Type B pancreatic cell (in vitro differentiated cells): ENCODE data around the gene CTNNB1. TPM values are rescaled to one million over a fixed set of nuclear protein-coding genes. Genes with fewer than 3 reads are reported as not detected.

ENCODE experiments used
- DNase-seq: peaks from one replicate; pipeline ENCODE4 v3.0.0; 2021; ENCODE audit warnings: mixed read lengths; ENCODE audit not compliant: unreplicated experiment; ENCODE audit errors: extremely low spot score
- H3K27ac Mint-ChIP-seq: 2 replicates; pipeline ENCODE4 v1.8.0; 2021; ENCODE audit warnings: mild to moderate bottlenecking, mixed read lengths
- H3K27me3 Mint-ChIP-seq: 2 replicates; pipeline ENCODE4 v1.8.0; 2021; ENCODE audit warnings: mixed read lengths
- H3K36me3 Mint-ChIP-seq: 2 replicates; pipeline ENCODE4 v1.8.0; 2021; ENCODE audit warnings: mixed read lengths
- H3K4me1 Mint-ChIP-seq: one replicate; pipeline ENCODE4 v1.8.0; 2021; ENCODE audit warnings: mixed read lengths; ENCODE audit not compliant: unreplicated experiment
- H3K4me3 Mint-ChIP-seq: 2 replicates; pipeline ENCODE4 v1.8.0; 2021; ENCODE audit warnings: mild to moderate bottlenecking, mixed read lengths
- H3K9me3 Mint-ChIP-seq: 2 replicates; pipeline ENCODE4 v1.8.0; 2021; ENCODE audit warnings: mixed read lengths
- total RNA-seq: library from RNA; stranded (reverse); gene quantifications from 2 replicates; pipeline ENCODE4 v1.2.1, GENCODE V29; 2021; ENCODE audit warnings: low replicate concordance
- TF ChIP-seq, protein P1 (sequence below): fragments of 200-600 bp; sonication (generic); conservative IDR thresholded peaks from 2 replicates; pipeline ENCODE4 v1.5.0; 2021; ENCODE audit warnings: antibody characterized with exemption, mild to moderate bottlenecking

Gene CTNNB1
- total RNA-seq, 1 donor from 2014 or later = 471 TPM

DNA sequence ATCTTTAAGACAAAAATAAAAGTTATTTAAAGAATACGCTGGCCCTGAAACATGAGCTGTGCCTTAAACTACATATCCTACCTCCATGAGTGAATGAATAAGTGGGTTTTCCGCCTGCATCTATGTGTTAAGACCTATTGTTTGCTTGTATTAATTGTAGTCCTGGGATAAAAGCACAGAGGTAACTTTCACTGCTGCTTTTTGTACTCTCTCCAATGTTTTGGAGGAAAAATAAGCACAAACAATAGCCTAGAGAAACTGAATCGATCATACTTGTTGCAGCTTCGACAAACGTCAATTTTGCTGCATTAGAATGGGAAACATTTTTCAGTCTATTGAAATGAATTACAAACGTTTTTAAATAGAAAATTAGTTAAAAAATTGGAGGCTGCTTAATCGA lies 1.3 kb upstream of the CTNNB1 start:
- Mint-ChIP-seq H3K4me1 (peaks cover 18% of the 10 kb centered on the region), H3K9me3 (no peaks in the 10 kb centered on the region), H3K4me3 (peak overlapping the region; percentile 92), H3K36me3 (peaks cover 4% of the 10 kb centered on the region), H3K27ac (peak overlapping the region; percentile 93), H3K27me3 (no peaks in the 10 kb centered on the region)
- no peak for DNase-seq
- TF ChIP-seq, protein P1, sequence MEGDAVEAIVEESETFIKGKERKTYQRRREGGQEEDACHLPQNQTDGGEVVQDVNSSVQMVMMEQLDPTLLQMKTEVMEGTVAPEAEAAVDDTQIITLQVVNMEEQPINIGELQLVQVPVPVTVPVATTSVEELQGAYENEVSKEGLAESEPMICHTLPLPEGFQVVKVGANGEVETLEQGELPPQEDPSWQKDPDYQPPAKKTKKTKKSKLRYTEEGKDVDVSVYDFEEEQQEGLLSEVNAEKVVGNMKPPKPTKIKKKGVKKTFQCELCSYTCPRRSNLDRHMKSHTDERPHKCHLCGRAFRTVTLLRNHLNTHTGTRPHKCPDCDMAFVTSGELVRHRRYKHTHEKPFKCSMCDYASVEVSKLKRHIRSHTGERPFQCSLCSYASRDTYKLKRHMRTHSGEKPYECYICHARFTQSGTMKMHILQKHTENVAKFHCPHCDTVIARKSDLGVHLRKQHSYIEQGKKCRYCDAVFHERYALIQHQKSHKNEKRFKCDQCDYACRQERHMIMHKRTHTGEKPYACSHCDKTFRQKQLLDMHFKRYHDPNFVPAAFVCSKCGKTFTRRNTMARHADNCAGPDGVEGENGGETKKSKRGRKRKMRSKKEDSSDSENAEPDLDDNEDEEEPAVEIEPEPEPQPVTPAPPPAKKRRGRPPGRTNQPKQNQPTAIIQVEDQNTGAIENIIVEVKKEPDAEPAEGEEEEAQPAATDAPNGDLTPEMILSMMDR = no peak

- Mint-ChIP-seq H3K27me3 (no peaks in the 10 kb centered on the region), H3K9me3 (no peaks in the 10 kb centered on the region), H3K27ac (peak overlapping the region; percentile 93), H3K4me3 (peak overlapping the region; percentile 92), H3K36me3 (peaks cover 4% of the 10 kb centered on the region), H3K4me1 (peaks cover 21% of the 10 kb centered on the region)
- TF ChIP-seq, protein P1 = no peak
- DNase-seq = no peak
Measured at GRCh38 chr3:41198526-41198925, 779 bp upstream of the CTNNB1 start.

- Mint-ChIP-seq H3K4me3 (peak overlapping the region; percentile 99), H3K27ac (peak overlapping the region; percentile 87), H3K9me3 (no peaks in the 10 kb centered on the region), H3K27me3 (no peaks in the 10 kb centered on the region), H3K4me1 (peaks cover 28% of the 10 kb centered on the region), H3K36me3 (peaks cover 4% of the 10 kb centered on the region)
- no peak for DNase-seq
- TF ChIP-seq, protein P1 = no peak
Measured at GRCh38 chr3:41199866-41200668, 762 bp downstream of the CTNNB1 start.

DNA sequence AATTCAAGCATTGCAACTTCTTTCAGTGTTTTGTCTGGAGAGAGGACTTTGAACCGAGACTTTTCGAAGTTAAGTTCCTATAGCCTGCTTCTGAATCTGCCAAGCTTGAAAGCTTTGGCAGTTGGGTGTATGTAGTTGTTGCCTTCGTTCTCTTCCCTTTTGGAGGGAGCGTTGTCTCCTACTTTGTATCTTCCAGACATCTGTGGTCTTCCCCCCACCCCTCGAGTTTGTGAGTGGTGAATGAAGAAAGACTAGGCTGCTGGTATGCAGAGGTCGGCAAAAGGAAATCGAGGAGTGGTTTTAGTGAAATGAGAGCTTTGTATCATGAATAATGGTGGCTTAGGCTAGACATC lies 1.3 kb downstream of the CTNNB1 start:
- DNase-seq = no peak
- peak overlapping the region; percentile 99 for H3K4me3 Mint-ChIP-seq
- no peaks in the 10 kb centered on the region for H3K27me3 Mint-ChIP-seq
- no peaks in the 10 kb centered on the region for H3K9me3 Mint-ChIP-seq
- TF ChIP-seq, protein P1 = no peak
- H3K27ac Mint-ChIP-seq = peak overlapping the region; percentile 87
- peaks cover 4% of the 10 kb centered on the region for H3K36me3 Mint-ChIP-seq
- peaks cover 30% of the 10 kb centered on the region for H3K4me1 Mint-ChIP-seq

DNA sequence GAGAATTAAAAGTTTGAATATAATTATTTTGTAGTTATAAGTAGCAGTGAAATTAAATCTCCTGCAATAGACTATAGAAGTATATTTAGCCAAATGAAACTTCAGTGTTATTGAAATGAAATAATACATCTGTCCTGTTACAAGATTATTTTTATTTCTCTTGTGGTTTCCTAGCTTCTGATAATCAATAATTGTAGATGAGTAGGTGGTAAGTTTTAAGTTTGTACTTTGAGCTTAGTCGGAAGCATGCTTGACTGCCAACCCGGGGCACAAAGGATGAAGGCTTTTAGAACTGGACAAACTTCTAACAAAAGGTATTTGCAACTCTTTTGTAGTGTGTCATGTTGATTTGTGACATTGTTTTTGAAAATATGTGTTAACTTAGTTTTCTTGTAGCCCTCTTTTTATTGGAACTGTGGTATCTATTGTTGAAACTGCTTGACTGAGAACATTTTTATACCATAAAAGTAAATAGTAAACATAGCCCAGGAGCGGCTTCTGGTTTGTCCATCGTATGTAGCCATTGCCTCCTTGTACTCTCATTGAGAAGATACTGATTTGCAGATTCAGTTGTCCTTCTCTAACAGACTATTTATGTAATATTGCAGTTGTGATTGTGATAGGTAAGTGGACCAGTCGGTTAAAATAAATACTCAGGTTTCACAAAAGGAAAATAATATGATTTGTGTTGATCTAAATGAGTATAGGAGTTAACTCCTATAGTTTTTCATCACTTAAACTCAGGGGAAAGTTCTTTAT lies 2.9 kb downstream of the CTNNB1 start:
- TF ChIP-seq, protein P1 = no peak
- H3K36me3 Mint-ChIP-seq = peaks cover 4% of the 10 kb centered on the region
- no peak for DNase-seq
- H3K4me1 Mint-ChIP-seq = peaks cover 45% of the 10 kb centered on the region
- H3K27ac Mint-ChIP-seq = peak overlapping the region; percentile 87
- H3K4me3 Mint-ChIP-seq = peak overlapping the region; percentile 99
- H3K9me3 Mint-ChIP-seq = no peaks in the 10 kb centered on the region
- H3K27me3 Mint-ChIP-seq = no peaks in the 10 kb centered on the region
